ENCODE data around the gene CDH23. TPM values are rescaled to one million over a fixed set of nuclear protein-coding genes. Genes with fewer than 3 reads are reported as not detected.

CDH23 gene
- total RNA-seq, 1 experiment from 2014 or later = 7.8 TPM

- Histone ChIP-seq H4K20me1 (ENCODE audit: insufficient read depth) (no peaks in the 10 kb centered on the region), H3K4me2 (no peak overlapping the region), H2AFZ (no peak overlapping the region), H3K9me3 (ENCODE audit: insufficient read depth, low read depth) (no peaks in the 10 kb centered on the region), H3F3A (ENCODE audit: insufficient read depth, low read depth) (no peaks in the 10 kb centered on the region), H3K9me2 (ENCODE audit: insufficient read depth) (no peaks in the 10 kb centered on the region), H3K27ac (no peak overlapping the region), H3K79me2 (ENCODE audit: low read depth) (no peaks in the 10 kb centered on the region), H3K4me1 (replicated peaks; ENCODE audit: insufficient read depth) (peaks cover 7% of the 10 kb centered on the region), H3K27me3 (ENCODE audit: insufficient read depth, low read depth) (no peaks in the 10 kb centered on the region), H3K36me3 (ENCODE audit: low read depth) (no peaks in the 10 kb centered on the region), H3K4me3 (no peak overlapping the region)
- no TSS peak for BruUV-seq (replicated peaks)
- ChIA-PET POLR2A (ENCODE audit: unreplicated experiment) (no interaction called here), CTCF (no interaction called here)
- no peak for DNase-seq
- intact Hi-C loops (cut with micrococcal nuclease; ENCODE audit: unreplicated experiment) = no loop called here
- no peak for TF ChIP-seq EZH2 (IDR thresholded peaks at IDR 0.05; ENCODE audit: low read depth)
- TF ChIP-seq CTCF (conservative IDR thresholded peaks at IDR 0.05) = no peak
These were observed 236.3 kb downstream of the CDH23 start for GRCh38 chr10:71632896-71633600.

DNA sequence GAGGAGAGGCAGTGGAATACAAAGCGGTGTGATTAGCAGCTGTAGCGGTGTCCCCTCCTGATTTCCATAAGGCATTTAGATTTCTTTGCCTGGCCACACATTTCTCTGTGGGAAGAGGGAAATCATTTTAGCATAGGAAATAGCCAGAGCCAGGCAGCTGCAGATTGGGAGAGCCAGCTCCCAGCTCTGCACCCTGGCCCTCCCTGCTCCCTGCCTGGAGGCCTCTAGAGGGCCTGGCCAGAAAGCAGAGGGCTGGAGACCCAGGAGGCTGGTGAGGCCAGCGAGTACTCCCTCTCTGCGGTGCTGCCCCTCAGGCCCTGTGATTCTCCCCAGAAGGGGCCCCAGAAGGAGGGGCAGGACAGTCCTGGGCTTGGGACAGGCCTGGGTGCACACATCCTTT, 237.2 kb downstream of the CDH23 start:
- POLR2A ChIA-PET (ENCODE audit: unreplicated experiment) = no interaction called here
- Histone ChIP-seq H3K27me3 (ENCODE audit: insufficient read depth, low read depth) (no peaks in the 10 kb centered on the region), H3K9me3 (ENCODE audit: insufficient read depth, low read depth) (no peaks in the 10 kb centered on the region), H3K27ac (no peak overlapping the region), H3K36me3 (ENCODE audit: low read depth) (no peaks in the 10 kb centered on the region), H3F3A (ENCODE audit: insufficient read depth, low read depth) (no peaks in the 10 kb centered on the region), H3K4me2 (no peak overlapping the region), H4K20me1 (ENCODE audit: insufficient read depth) (no peaks in the 10 kb centered on the region), H3K4me3 (no peak overlapping the region), H3K4me1 (replicated peaks; ENCODE audit: insufficient read depth) (peaks cover 16% of the 10 kb centered on the region), H2AFZ (no peak overlapping the region), H3K79me2 (ENCODE audit: low read depth) (no peaks in the 10 kb centered on the region), H3K9me2 (ENCODE audit: insufficient read depth) (no peaks in the 10 kb centered on the region)
- intact Hi-C loops (cut with micrococcal nuclease; ENCODE audit: unreplicated experiment) = no loop called here
- TF ChIP-seq CTCF (conservative IDR thresholded peaks at IDR 0.05) = no peak
- no peak for TF ChIP-seq EZH2 (IDR thresholded peaks at IDR 0.05; ENCODE audit: low read depth)
- CTCF ChIA-PET = interaction anchor here (0.9 kb wide), 1 partner anchor 26 kb away, joined by 4 read pairs; no protein-coding TSS in a partner anchor
- BruUV-seq (replicated peaks) = no TSS peak
- DNase-seq = no peak

DNA sequence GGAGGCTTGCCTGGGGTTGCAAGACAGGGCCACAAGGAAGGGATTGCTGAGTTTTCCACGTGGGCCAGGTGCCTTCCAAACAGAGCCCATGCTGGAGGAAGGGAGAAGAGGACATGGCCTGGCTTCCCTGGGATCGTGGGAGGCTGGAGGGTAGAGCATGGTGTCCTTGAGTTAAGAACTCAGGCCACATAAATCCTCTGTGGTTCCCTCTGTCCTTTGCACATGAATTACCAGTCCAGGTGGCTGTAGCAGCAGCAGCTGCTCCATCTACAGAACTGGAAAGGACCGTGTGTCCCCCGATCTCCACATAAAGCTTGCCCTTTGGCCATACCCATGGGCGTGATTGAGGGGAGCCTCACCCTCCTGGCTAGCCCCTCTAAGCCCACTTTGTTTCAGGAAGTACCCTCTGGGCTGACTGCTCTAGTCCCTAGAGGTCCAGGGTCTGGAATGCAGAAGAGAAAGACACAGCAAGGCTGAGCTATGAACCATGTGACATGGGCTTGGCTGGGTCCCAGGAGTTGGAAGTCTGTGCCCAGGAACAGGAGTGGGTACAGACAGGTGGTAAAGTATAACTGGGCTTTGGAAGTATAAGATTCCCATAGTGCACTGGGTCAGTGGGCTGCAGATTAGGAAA, 237.9 kb downstream of the CDH23 start:
- intact Hi-C loops (cut with micrococcal nuclease; ENCODE audit: unreplicated experiment) = no loop called here
- no peaks in the 10 kb centered on the region for H3F3A ChIP-seq (ENCODE audit: insufficient read depth, low read depth)
- ChIA-PET POLR2A (ENCODE audit: unreplicated experiment) (interaction anchor here (0.6 kb wide), 1 partner anchor 1238 kb away, joined by 3 read pairs; no protein-coding TSS in a partner anchor), CTCF (interaction anchor here (0.9 kb wide), 1 partner anchor 27 kb away, joined by 4 read pairs; no protein-coding TSS in a partner anchor)
- no peak overlapping the region for H2AFZ ChIP-seq
- no peaks in the 10 kb centered on the region for H4K20me1 ChIP-seq (ENCODE audit: insufficient read depth)
- H3K9me3 ChIP-seq (ENCODE audit: insufficient read depth, low read depth) = no peaks in the 10 kb centered on the region
- no peaks in the 10 kb centered on the region for H3K79me2 ChIP-seq (ENCODE audit: low read depth)
- TF ChIP-seq EZH2 (IDR thresholded peaks at IDR 0.05; ENCODE audit: low read depth) = no peak
- no peak for TF ChIP-seq CTCF (conservative IDR thresholded peaks at IDR 0.05)
- no peaks in the 10 kb centered on the region for H3K36me3 ChIP-seq (ENCODE audit: low read depth)
- no peak overlapping the region for H3K27ac ChIP-seq
- no peak for DNase-seq
- no peak overlapping the region for H3K4me3 ChIP-seq
- no peaks in the 10 kb centered on the region for H3K27me3 ChIP-seq (ENCODE audit: insufficient read depth, low read depth)
- peaks cover 16% of the 10 kb centered on the region for H3K4me1 ChIP-seq (replicated peaks; ENCODE audit: insufficient read depth)
- H3K9me2 ChIP-seq (ENCODE audit: insufficient read depth) = no peaks in the 10 kb centered on the region
- BruUV-seq (replicated peaks) = no TSS peak
- H3K4me2 ChIP-seq = no peak overlapping the region
